Embryonic facial prominence (tissue), 1 donor: ENCODE measurements around the gene LSM3.

Source experiments
- DNase-seq: peaks from one replicate; pipeline ENCODE4 v3.0.0-alpha.2; 2016; ENCODE audit errors: extremely low spot score

Gene LSM3

GRCh38 chr3:14143271-14144225 is 35.1 kb upstream of the LSM3 start:
- DNase-seq = no peak

GRCh38 chr3:14144423-14145075 is 34.1 kb upstream of the LSM3 start:
- DNase-seq = peak; percentile 83

GRCh38 chr3:14145236-14145635 is 33.4 kb upstream of the LSM3 start:
- no peak for DNase-seq

GRCh38 chr3:14145670-14146380 is 32.8 kb upstream of the LSM3 start:
- no peak for DNase-seq

- DNase-seq = no peak
These were observed 32.1 kb upstream of the LSM3 start for GRCh38 chr3:14146381-14147065.

GRCh38 chr3:14147066-14147435 is 31.6 kb upstream of the LSM3 start:
- DNase-seq = no peak

GRCh38 chr3:14147617-14148016 is 31.0 kb upstream of the LSM3 start:
- no peak for DNase-seq

GRCh38 chr3:14148041-14148985 is 30.3 kb upstream of the LSM3 start:
- DNase-seq = no peak

- no peak for DNase-seq
These were observed 28.5 kb upstream of the LSM3 start for GRCh38 chr3:14150078-14150477.

GRCh38 chr3:14150491-14151230 is 28.0 kb upstream of the LSM3 start:
- DNase-seq = no peak

GRCh38 chr3:14151471-14152083 is 27.0 kb upstream of the LSM3 start:
- no peak for DNase-seq

- DNase-seq = no peak
These were observed 26.2 kb upstream of the LSM3 start for GRCh38 chr3:14152233-14152962.

GRCh38 chr3:14152963-14153355 is 25.7 kb upstream of the LSM3 start:
- DNase-seq = no peak

- DNase-seq = no peak
These were observed 25.0 kb upstream of the LSM3 start for GRCh38 chr3:14153663-14154062.

GRCh38 chr3:14154276-14154675 is 24.3 kb upstream of the LSM3 start:
- DNase-seq = no peak

- DNase-seq = no peak
These were observed 23.6 kb upstream of the LSM3 start for GRCh38 chr3:14154895-14155440.

- DNase-seq = no peak
These were observed 22.4 kb upstream of the LSM3 start for GRCh38 chr3:14156201-14156600.

GRCh38 chr3:14156843-14157561 is 21.6 kb upstream of the LSM3 start:
- no peak for DNase-seq
